ENCODE measurements around the gene PASK. TPM values are rescaled to one million over a fixed set of nuclear protein-coding genes. Genes with fewer than 3 reads are reported as not detected.

PASK gene
- total RNA-seq, 2 experiments from 2014 or later = 26.8 to 84.3 TPM

DNA sequence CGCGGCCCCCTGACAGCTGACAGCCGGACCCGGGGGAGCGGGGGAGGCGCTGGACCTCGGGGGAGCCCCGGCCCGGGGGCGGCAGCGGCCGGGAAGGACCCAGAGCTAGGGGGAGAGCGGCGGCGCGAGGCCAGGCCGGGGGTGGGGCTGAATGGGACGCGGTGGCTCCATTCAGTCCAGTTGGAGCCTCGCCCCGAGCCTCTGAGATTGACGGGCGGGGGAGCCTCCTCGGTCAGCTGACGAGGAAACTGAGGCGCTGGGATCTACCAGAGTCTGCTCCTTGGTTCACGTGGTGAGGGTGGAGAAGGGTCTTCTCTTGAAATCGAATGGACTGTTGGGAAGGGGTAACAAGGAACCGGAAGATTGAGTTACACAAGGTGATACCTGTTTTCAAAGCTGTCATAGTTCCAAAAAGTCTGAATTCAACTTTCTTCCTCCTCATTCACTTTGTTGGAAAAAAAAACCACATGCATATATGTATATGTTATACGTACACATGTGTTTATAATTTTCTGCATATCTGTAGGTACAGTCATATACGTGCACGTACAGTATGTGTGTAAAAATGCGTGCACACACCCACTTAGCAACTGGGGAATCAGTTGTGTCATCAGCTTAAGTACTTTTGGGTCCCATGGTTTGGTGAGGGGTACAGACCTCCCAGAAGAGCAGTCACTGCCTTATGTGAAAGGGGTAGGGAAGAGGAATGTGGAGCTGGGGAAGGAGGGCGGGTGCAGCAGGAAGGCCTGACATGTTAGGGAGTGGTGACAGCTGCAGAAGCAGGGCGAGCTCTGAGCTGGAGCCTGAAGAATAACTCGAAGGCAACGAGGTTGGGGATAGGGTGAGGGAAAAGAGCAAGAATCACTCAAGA is 1.6 kb upstream of the PASK start:
- H3K9me3 ChIP-seq (ENCODE audit: low read length) = no peaks in the 10 kb centered on the region
- intact Hi-C loops (cut with micrococcal nuclease; ENCODE audit: unreplicated experiment) = loop anchor here (1.0 kb wide), 1 partner anchor 49 kb away; the partner anchor contains the start of gene MTERF4
- no peaks in the 10 kb centered on the region for H3K9me2 ChIP-seq (ENCODE audit: insufficient read depth, low read length)
- no TSS peak for BruUV-seq (replicated peaks)
- peaks cover 16% of the 10 kb centered on the region for H4K20me1 ChIP-seq (ENCODE audit: insufficient read depth, low read length)
- ChIA-PET CTCF (ENCODE audit: unreplicated experiment) (no interaction called here), POLR2A (interaction anchor here (0.6 to 0.9 kb wide), 4 partner anchors 10 to 355 kb away, joined by 3 to 8 read pairs (median 3); no protein-coding TSS in a partner anchor)
- peak overlapping the region; percentile 94 for H3K4me3 ChIP-seq (ENCODE audit: low read depth, low read length, poor library complexity, severe bottlenecking)
- peak overlapping the region; percentile 95 for H3K4me2 ChIP-seq (ENCODE audit: low read length)
- H3K27ac ChIP-seq (ENCODE audit: low read depth, low read length, poor library complexity, severe bottlenecking) = peak overlapping the region; percentile 23
- peak overlapping the region; percentile 86 for H2AFZ ChIP-seq (ENCODE audit: low read length)
- H3K79me2 ChIP-seq (ENCODE audit: insufficient read depth, low read depth, low read length) = peaks cover 39% of the 10 kb centered on the region; the same call in 1 of the 2 replicates
- peak; percentile 16 for DNase-seq (ENCODE audit: low spot score)
- TF ChIP-seq, protein P1, sequence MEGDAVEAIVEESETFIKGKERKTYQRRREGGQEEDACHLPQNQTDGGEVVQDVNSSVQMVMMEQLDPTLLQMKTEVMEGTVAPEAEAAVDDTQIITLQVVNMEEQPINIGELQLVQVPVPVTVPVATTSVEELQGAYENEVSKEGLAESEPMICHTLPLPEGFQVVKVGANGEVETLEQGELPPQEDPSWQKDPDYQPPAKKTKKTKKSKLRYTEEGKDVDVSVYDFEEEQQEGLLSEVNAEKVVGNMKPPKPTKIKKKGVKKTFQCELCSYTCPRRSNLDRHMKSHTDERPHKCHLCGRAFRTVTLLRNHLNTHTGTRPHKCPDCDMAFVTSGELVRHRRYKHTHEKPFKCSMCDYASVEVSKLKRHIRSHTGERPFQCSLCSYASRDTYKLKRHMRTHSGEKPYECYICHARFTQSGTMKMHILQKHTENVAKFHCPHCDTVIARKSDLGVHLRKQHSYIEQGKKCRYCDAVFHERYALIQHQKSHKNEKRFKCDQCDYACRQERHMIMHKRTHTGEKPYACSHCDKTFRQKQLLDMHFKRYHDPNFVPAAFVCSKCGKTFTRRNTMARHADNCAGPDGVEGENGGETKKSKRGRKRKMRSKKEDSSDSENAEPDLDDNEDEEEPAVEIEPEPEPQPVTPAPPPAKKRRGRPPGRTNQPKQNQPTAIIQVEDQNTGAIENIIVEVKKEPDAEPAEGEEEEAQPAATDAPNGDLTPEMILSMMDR (conservative IDR thresholded peaks at IDR 0.05; ENCODE audit: low read length) = 0 out of 2 replicates have a peak, but pooled peaks have one; percentile 14
- no peak for TF ChIP-seq EZH2phosphoT487 (IDR thresholded peaks at IDR 0.05; ENCODE audit: borderline replicate concordance, low read depth, low read length)
- H3K36me3 ChIP-seq (ENCODE audit: insufficient read depth, low read length) = peaks cover 16% of the 10 kb centered on the region
- peaks cover 37% of the 10 kb centered on the region for H3K4me1 ChIP-seq (ENCODE audit: insufficient read depth, low read length, poor library complexity, severe bottlenecking)

DNA sequence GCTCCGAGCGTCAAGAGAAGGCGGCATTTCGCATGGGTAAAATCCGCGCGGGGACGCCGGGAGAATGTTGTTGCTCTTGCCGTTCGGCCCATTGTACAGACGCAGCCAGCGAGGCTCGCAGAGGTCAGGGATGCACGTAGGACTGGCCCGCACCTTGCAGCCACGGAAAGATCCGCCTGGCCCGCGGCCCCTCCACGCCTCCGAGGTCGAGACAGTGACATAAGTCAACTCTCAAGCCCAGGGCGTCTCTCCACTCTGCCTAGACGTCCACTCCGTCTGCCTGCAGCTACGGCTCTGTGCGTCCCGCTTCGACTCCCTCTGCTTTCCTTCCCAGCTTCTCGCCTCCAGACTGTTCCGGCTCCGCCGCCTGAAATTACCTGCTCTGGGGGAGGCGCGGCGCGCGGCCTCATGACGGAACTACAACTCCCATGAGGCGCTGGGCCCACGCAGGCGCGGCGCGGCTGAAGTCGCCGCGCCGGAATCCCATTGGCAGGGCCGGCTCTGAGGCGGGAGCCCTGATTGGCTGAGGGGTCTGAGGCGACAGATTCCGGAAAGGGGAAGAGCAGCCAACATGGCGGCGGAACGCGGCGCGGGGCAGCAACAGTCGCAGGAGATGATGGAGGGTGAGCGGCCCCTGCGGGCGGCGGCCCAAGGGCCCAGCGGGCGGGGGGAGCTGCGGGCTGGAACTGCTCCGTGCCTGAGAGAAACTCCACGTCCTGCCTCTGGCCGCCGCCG is 820 bp upstream of the PASK start, which contains the start of gene PPP1R7:
TSS of gene PPP1R7 (plus strand) at position 543 of the 735 bp plus-strand sequence. CDS start at position 572, 29 bp downstream.
- ChIA-PET CTCF (ENCODE audit: unreplicated experiment) (no interaction called here), POLR2A (interaction anchor here (0.6 to 1.0 kb wide), 3 partner anchors 49 to 356 kb away, joined by 3 to 8 read pairs (median 4); no protein-coding TSS in a partner anchor)
- H4K20me1 ChIP-seq (ENCODE audit: insufficient read depth, low read length) = peaks cover 16% of the 10 kb centered on the region
- no peaks in the 10 kb centered on the region for H3K9me3 ChIP-seq (ENCODE audit: low read length)
- peak within 1 kb of the TSS; percentile 95 for H3K4me2 ChIP-seq (ENCODE audit: low read length)
- intact Hi-C loops (cut with micrococcal nuclease; ENCODE audit: unreplicated experiment) = loop anchor here (1.0 to 10.0 kb wide), 2 partner anchors 48 to 735 kb away; partner anchors contain the start of gene MTERF4
- peak within 1 kb of the TSS; percentile 94 for H3K4me3 ChIP-seq (ENCODE audit: low read depth, low read length, poor library complexity, severe bottlenecking)
- H3K36me3 ChIP-seq (ENCODE audit: insufficient read depth, low read length) = peaks cover 13% of the 10 kb centered on the region
- BruUV-seq (replicated peaks) = no TSS peak
- peaks cover 40% of the 10 kb centered on the region; the same call in 1 of the 2 replicates for H3K79me2 ChIP-seq (ENCODE audit: insufficient read depth, low read depth, low read length)
- peak; percentile 96 for DNase-seq (ENCODE audit: low spot score)
- peak within 1 kb of the TSS; percentile 35 for H3K27ac ChIP-seq (ENCODE audit: low read depth, low read length, poor library complexity, severe bottlenecking)
- no peak for TF ChIP-seq EZH2phosphoT487 (IDR thresholded peaks at IDR 0.05; ENCODE audit: borderline replicate concordance, low read depth, low read length)
- TF ChIP-seq, protein P1 (conservative IDR thresholded peaks at IDR 0.05; ENCODE audit: low read length) = no peak
- peaks cover 37% of the 10 kb centered on the region for H3K4me1 ChIP-seq (ENCODE audit: insufficient read depth, low read length, poor library complexity, severe bottlenecking)
- H2AFZ ChIP-seq (ENCODE audit: low read length) = peak within 1 kb of the TSS; percentile 86
- H3K9me2 ChIP-seq (ENCODE audit: insufficient read depth, low read length) = no peaks in the 10 kb centered on the region
